GM23248 (cell line): Measurements from ENCODE around the gene ABCG1. TPM values are rescaled to one million over a fixed set of nuclear protein-coding genes. Genes with fewer than 3 reads are reported as not detected.

Experiments
- DNase-seq: peaks from one replicate; pipeline ENCODE4 v3.0.0-alpha.2; 2015
- H2AFZ ChIP-seq: fragments of 200-600 bp; sonication (generic); 2 replicates; pipeline ENCODE4 v1.6.1; 2016; ENCODE audit warnings: antibody characterized with exemption
- H3F3A ChIP-seq: fragments of 200-600 bp; sonication (generic); 2 replicates; pipeline ENCODE4 v1.6.1; 2016; ENCODE audit warnings: mild to moderate bottlenecking, antibody characterized with exemption, mixed run types; ENCODE audit not compliant: insufficient read depth
- H3K27ac ChIP-seq: fragments of 200-600 bp; sonication (generic); 2 replicates; pipeline ENCODE4 v1.5.1; 2016; ENCODE audit warnings: mild to moderate bottlenecking
- H3K27me3 ChIP-seq: fragments of 200-600 bp; sonication (generic); replicated peaks from 2 replicates; pipeline ENCODE4 v1.6.1; 2016; ENCODE audit warnings: mild to moderate bottlenecking; ENCODE audit not compliant: insufficient read depth
- H3K36me3 ChIP-seq: fragments of 200-600 bp; sonication (generic); 2 replicates; pipeline ENCODE4 v1.6.1; 2016; ENCODE audit warnings: low read depth, mild to moderate bottlenecking
- H3K4me1 ChIP-seq: fragments of 200-600 bp; sonication (generic); 2 replicates; pipeline ENCODE4 v1.6.1; 2016; ENCODE audit warnings: mild to moderate bottlenecking; ENCODE audit not compliant: insufficient read depth
- H3K4me2 ChIP-seq: fragments of 200-600 bp; sonication (generic); one replicate; pipeline ENCODE4 v1.6.1; 2016; ENCODE audit warnings: mild to moderate bottlenecking; ENCODE audit not compliant: unreplicated experiment
- H3K4me3 ChIP-seq: fragments of 200-600 bp; sonication (generic); 2 replicates; pipeline ENCODE4 v1.5.1; 2016; ENCODE audit warnings: mild to moderate bottlenecking
- H3K79me2 ChIP-seq: fragments of 200-600 bp; sonication (generic); 2 replicates; pipeline ENCODE4 v1.6.1; 2016; ENCODE audit warnings: mild to moderate bottlenecking; ENCODE audit not compliant: insufficient read depth
- H3K9ac ChIP-seq: fragments of 200-600 bp; sonication (generic); 2 replicates; pipeline ENCODE4 v1.6.1; 2016; ENCODE audit warnings: mild to moderate bottlenecking
- H3K9me2 ChIP-seq: fragments of 200-600 bp; sonication (generic); 2 replicates; pipeline ENCODE4 v1.6.1; 2016; ENCODE audit warnings: mixed run types, mild to moderate bottlenecking, moderate library complexity; ENCODE audit not compliant: insufficient read depth
- H3K9me3 ChIP-seq: fragments of 200-600 bp; sonication (generic); one replicate; pipeline ENCODE4 v1.6.1; 2017; ENCODE audit warnings: low read depth
- H4K20me1 ChIP-seq: fragments of 200-600 bp; sonication (generic); 2 replicates; pipeline ENCODE4 v1.6.0; 2016; ENCODE audit not compliant: insufficient read depth
- EZH2 ChIP-seq: fragments of 200-600 bp; sonication (generic); IDR thresholded peaks from 2 replicates; pipeline ENCODE4 v1.6.1; 2018; ENCODE audit warnings: antibody characterized with exemption, mild to moderate bottlenecking; ENCODE audit not compliant: insufficient read depth, poor library complexity, severe bottlenecking
- EZH2phosphoT487 ChIP-seq: fragments of 200-600 bp; sonication (generic); IDR thresholded peaks from 2 replicates; pipeline ENCODE4 v1.6.1; 2018; ENCODE audit warnings: antibody characterized with exemption, moderate library complexity, mild to moderate bottlenecking, low read depth; ENCODE audit not compliant: insufficient read depth
- WGBS, 2 experiments: methylation state at CpG; one replicate each; pipeline ENCODE4 v1.1.6; 2015 to 2017; ENCODE audit warnings: low lambda C conversion rate in 2 of 2, low coverage in 1 of 2; ENCODE audit errors: missing lambda C conversion rate in 2 of 2; 5-methylcytosine and 5-hydroxymethylcytosine counted together
- in situ Hi-C: fragments of 300-500 bp; cut with MboI; formaldehyde crosslinking; loops from 2 replicates; pipeline ENCODE4 v1.15.0; 2020
- polyA plus RNA-seq: library from polyadenylated mRNA; unstranded; fragments of >200 nt; fragmentation: Nextera tagmentation; extraction: Ambion mirVana; gene quantifications from 2 replicates; pipeline ENCODE4 v1.2.1, GENCODE V29; 2016
- total RNA-seq: library from RNA; depleted of rRNA; stranded (reverse); fragments of >200 nt; shearing (Covaris generic); gene quantifications from 2 replicates; pipeline ENCODE4 v1.2.3, GENCODE V29; 2014

The ABCG1 gene
- total and polyA plus RNA-seq, 2 experiments from 2014 or later = 0.08 TPM; not detected in 1

DNA sequence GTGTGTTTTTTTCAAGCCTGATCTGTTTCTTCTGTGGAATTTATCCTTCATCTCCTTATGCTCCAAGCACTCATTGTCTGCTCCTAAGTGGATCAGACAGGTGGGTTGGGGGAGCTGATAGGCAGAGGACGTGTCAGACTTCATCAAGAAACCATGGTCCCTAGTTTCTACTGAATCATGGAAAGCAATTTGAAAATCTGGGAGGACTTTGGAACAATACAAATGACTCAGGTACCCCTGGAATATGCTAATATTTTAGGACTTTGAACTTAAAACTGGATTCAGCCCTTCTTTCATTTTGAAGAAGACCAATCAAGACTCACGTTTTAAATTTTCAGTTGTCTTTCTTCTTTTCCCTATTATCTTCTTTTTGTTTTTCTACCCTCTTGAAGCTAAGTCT is 7.7 kb downstream of the ABCG1 start:
- Histone ChIP-seq H3K4me3 (no peak overlapping the region), H3K4me2 (no peak overlapping the region), H3K9me2 (no peaks in the 10 kb centered on the region), H3K4me1 (0 out of 2 replicates have a peak, but pooled peaks cover 3% of the 10 kb centered on the region), H3K9me3 (no peaks in the 10 kb centered on the region), H4K20me1 (no peaks in the 10 kb centered on the region), H3K79me2 (no peaks in the 10 kb centered on the region), H3K27me3 (peaks cover 38% of the 10 kb centered on the region), H3K27ac (no peak overlapping the region), H3K36me3 (no peaks in the 10 kb centered on the region), H2AFZ (no peak overlapping the region), H3K9ac (no peak overlapping the region), H3F3A (no peaks in the 10 kb centered on the region)
- in situ Hi-C loops = no loop called here
- 25 to 32% methylated on average over 2 of the region's 2 CpGs for WGBS, 2 experiments
- TF ChIP-seq EZH2phosphoT487 = no peak
- no peak for TF ChIP-seq EZH2
- no peak for DNase-seq

DNA sequence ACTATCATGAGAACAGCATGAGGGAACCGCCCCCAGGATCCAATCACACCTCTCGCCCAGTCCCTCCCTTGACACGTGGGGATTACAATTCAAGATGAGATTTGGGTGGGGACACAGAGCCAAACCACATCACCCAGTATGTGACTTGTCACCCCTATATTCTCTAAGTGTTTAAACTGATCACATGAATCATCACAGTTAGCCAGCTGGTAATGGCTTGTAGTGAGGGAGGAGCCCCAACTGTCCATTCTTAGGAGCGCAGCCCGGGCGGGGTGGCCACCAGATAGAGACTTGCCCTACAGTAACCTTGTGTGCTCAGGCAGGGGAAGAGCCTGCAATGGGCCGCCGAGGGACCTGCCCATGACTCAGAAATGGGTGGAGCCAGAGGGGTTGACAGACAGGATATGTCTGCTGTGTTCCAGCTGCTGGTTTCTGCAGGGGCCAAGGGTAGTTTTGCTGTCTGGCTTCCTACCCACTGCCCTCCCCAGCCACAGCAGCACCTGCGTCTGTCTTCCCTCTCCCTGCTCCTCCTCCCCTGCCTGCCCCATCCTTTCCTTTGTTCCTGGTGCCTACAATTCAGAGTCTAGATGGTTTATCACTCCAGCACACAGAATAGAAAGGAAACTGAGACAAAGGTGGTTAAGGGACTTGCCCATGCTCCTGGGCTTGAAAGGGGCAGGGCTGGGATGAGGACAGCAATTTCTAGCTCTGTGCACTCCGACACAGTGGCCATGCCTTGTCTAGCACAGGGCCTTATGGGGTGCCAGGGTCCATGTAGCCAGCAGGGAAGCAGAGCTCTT is 9.2 kb downstream of the ABCG1 start:
- H3K79me2 ChIP-seq = no peaks in the 10 kb centered on the region
- H4K20me1 ChIP-seq = no peaks in the 10 kb centered on the region
- no peak overlapping the region for H3K4me3 ChIP-seq
- no peaks in the 10 kb centered on the region for H3K9me3 ChIP-seq
- peaks cover 41% of the 10 kb centered on the region for H3K27me3 ChIP-seq
- no peak overlapping the region for H3K9ac ChIP-seq
- H3F3A ChIP-seq = no peaks in the 10 kb centered on the region
- no peak for TF ChIP-seq EZH2phosphoT487
- TF ChIP-seq EZH2 = no peak
- no peaks in the 10 kb centered on the region for H3K36me3 ChIP-seq
- in situ Hi-C loops = no loop called here
- 23 to 24% methylated on average over 10 of the region's 10 CpGs for WGBS, 2 experiments
- H3K9me2 ChIP-seq = no peaks in the 10 kb centered on the region
- no peak overlapping the region for H3K27ac ChIP-seq
- peaks cover 3% of the 10 kb centered on the region; the same call in 1 of the 2 replicates for H3K4me1 ChIP-seq
- no peak overlapping the region for H2AFZ ChIP-seq
- peak overlapping the region; percentile 12 for H3K4me2 ChIP-seq
- DNase-seq = peak; percentile 88

DNA sequence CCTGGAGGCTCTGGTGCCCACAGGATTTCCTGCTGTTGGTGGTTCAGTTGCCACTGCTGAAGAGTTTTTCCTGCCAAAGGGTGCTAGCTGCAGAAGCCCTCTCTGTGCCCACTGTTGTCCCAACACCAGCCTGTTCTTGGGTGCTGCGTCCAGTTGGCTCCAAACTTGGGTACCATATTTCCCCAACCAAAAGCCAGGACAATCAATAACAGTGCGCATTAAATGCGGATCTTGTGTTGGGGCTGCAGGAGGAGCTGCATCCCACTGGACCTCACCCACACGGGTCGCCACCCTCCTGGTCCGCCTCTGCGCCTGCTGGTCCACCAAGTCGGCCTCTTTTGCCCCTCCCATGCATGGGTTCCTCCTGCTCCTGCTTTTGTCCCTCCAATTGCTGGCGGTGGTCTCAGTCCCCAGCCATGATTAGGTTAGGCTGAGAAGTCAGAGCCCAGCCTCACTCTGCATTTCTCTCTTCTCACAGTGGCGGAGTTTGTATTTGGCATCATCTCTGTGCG is 9.8 kb downstream of the ABCG1 start:
- H3K4me1 ChIP-seq = peaks cover 6% of the 10 kb centered on the region; the same call in 1 of the 2 replicates
- no peaks in the 10 kb centered on the region for H3K9me3 ChIP-seq
- H3K27ac ChIP-seq = no peak overlapping the region
- no peaks in the 10 kb centered on the region for H4K20me1 ChIP-seq
- no peaks in the 10 kb centered on the region for H3F3A ChIP-seq
- no peak overlapping the region for H3K4me3 ChIP-seq
- H3K79me2 ChIP-seq = no peaks in the 10 kb centered on the region
- H3K9ac ChIP-seq = no peak overlapping the region
- H2AFZ ChIP-seq = no peak overlapping the region
- DNase-seq = no peak
- WGBS, 2 experiments = 87 to 89% methylated on average over 11 of the region's 11 CpGs
- H3K9me2 ChIP-seq = no peaks in the 10 kb centered on the region
- no peak for TF ChIP-seq EZH2
- no peak for TF ChIP-seq EZH2phosphoT487
- H3K27me3 ChIP-seq = peaks cover 41% of the 10 kb centered on the region
- no peak overlapping the region for H3K4me2 ChIP-seq
- H3K36me3 ChIP-seq = no peaks in the 10 kb centered on the region
- in situ Hi-C loops = no loop called here

DNA sequence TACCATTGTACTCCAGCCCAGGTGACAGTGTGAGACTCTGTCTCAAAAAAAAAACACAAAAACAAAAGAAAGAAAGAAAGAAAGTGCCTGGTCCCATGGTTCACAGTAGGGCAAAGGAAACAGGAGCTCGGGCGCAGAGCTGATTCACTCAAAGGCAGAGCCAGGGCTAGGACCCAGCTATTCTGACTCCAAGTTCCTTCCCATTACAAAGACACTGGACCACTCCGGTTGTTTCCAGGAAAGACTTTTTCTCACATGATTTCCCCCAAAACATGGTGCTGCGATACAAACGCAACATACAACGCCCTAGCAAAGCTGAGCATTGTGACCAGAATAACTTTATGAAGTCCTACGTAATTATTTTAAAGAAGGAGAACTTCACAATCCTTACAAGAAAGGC is 10.7 kb downstream of the ABCG1 start:
- no peaks in the 10 kb centered on the region for H3K36me3 ChIP-seq
- in situ Hi-C loops = no loop called here

More for the DNA sequence above, 10.7 kb downstream of the ABCG1 start:
- no peaks in the 10 kb centered on the region for H3K79me2 ChIP-seq
- no peaks in the 10 kb centered on the region for H3F3A ChIP-seq
- DNase-seq = no peak
- H3K27ac ChIP-seq = no peak overlapping the region
- H3K9ac ChIP-seq = no peak overlapping the region
- peaks cover 39% of the 10 kb centered on the region for H3K27me3 ChIP-seq
- no peak overlapping the region for H3K4me3 ChIP-seq
- H3K9me2 ChIP-seq = no peaks in the 10 kb centered on the region
- H2AFZ ChIP-seq = no peak overlapping the region
- WGBS, 2 experiments = 69 to 73% methylated on average over 7 of the region's 7 CpGs
- H3K4me1 ChIP-seq = peaks cover 6% of the 10 kb centered on the region; the same call in 1 of the 2 replicates
- no peaks in the 10 kb centered on the region for H4K20me1 ChIP-seq
- no peaks in the 10 kb centered on the region for H3K9me3 ChIP-seq
- TF ChIP-seq EZH2 = no peak
- no peak for TF ChIP-seq EZH2phosphoT487
- H3K4me2 ChIP-seq = no peak overlapping the region
